Transverse colon (tissue), 3 donors: ENCODE results near the gene SLC35B2.

Experiments used
- CTCF ChIP-seq, 5 experiments: fragments of 200-600 bp in 3 of 5; fragments of 450-650 bp in 2 of 5; sonication (generic) in 3 of 5; IDR thresholded peaks; 1 replicate in 2 of 5; 2 replicates in 3 of 5; pipeline ENCODE4 v1.5.1; 2016 to 2017; ENCODE audit warnings: antibody characterized with exemption in 5 of 5, inconsistent platforms in 3 of 5, mild to moderate bottlenecking in 2 of 5, moderate library complexity in 1 of 5
- EP300 ChIP-seq: sonication (generic); formaldehyde crosslinking; IDR thresholded peaks from one replicate; pipeline ENCODE4 v1.6.1; 2017; ENCODE audit warnings: antibody characterized with exemption, low read depth
- POLR2A ChIP-seq: fragments of 450-650 bp; IDR thresholded peaks from one replicate; pipeline ENCODE4 v1.6.1; 2016; ENCODE audit warnings: antibody characterized with exemption, mild to moderate bottlenecking, moderate library complexity

DNA sequence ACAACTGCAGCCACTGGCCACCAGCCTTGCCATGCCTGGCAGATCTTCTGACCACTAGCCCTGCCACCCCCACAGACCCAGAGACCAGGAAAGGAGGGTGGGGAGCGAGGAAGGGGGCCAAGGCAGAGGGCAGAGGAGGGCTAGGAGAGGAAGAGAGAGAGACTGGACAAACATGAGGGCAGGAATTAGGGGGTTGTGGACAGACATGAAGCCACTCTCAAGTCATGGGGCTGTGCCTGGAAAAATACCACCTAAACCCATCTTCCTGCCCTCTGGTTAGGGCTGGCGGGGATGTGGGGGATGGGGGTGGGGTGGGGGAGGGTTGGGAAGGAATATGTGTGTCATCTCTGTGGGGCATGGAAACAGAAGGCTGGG, 35.4 kb downstream of the SLC35B2 start:
- TF ChIP-seq CTCF (IDR thresholded peaks at IDR 0.05) (no peak), POLR2A (no peak), EP300 (no peak)
